ENCODE measurements around the gene GALNT10.

The GALNT10 gene

DNA sequence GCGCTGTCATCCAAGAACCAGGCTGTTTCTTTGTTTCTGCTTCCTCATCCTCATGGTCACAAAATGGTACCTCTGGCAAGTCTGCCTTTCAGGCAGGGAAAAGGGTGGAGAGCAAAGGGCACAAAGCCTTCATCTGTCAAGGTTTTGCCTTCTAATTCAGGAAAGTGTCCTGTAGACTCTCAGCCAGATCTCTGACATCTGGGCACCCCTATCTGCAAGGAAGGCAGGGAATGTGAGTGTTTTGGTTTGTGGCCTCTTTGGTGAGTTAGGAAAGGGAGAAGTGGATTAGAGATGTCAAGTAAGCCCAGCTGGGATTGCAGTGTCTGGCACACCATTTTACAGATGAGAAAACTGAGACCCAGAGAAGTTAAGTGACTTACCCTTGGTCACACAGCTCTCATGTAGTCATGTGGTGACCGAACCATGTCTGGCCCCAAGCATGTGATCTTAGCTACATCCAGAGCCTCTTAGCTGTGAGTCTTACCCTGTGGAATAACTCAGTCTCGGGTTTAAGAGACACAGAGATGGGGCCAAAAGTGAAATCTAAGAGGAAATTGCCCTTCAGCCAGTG is 139.6 kb downstream of the GALNT10 start:
- no peak for ATAC-seq
- TF ChIP-seq, protein P1, sequence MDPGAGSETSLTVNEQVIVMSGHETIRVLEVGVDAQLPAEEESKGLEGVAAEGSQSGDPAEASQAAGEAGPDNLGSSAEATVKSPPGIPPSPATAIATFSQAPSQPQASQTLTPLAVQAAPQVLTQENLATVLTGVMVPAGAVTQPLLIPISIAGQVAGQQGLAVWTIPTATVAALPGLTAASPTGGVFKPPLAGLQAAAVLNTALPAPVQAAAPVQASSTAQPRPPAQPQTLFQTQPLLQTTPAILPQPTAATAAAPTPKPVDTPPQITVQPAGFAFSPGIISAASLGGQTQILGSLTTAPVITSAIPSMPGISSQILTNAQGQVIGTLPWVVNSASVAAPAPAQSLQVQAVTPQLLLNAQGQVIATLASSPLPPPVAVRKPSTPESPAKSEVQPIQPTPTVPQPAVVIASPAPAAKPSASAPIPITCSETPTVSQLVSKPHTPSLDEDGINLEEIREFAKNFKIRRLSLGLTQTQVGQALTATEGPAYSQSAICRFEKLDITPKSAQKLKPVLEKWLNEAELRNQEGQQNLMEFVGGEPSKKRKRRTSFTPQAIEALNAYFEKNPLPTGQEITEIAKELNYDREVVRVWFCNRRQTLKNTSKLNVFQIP (CRISPR knock-in tag; IDR thresholded peaks at IDR 0.05; ENCODE audit: borderline replicate concordance, low read depth), result no peak
- no peak for TF ChIP-seq ZC3H10 (CRISPR knock-in tag; IDR thresholded peaks at IDR 0.05)
- TF ChIP-seq ZNF565 (CRISPR knock-in tag; conservative IDR thresholded peaks at IDR 0.05; ENCODE audit: low read depth), result no peak
- TF ChIP-seq, protein P2, sequence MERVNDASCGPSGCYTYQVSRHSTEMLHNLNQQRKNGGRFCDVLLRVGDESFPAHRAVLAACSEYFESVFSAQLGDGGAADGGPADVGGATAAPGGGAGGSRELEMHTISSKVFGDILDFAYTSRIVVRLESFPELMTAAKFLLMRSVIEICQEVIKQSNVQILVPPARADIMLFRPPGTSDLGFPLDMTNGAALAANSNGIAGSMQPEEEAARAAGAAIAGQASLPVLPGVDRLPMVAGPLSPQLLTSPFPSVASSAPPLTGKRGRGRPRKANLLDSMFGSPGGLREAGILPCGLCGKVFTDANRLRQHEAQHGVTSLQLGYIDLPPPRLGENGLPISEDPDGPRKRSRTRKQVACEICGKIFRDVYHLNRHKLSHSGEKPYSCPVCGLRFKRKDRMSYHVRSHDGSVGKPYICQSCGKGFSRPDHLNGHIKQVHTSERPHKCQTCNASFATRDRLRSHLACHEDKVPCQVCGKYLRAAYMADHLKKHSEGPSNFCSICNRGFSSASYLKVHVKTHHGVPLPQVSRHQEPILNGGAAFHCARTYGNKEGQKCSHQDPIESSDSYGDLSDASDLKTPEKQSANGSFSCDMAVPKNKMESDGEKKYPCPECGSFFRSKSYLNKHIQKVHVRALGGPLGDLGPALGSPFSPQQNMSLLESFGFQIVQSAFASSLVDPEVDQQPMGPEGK (CRISPR knock-in tag; IDR thresholded peaks at IDR 0.05; ENCODE audit: borderline replicate concordance), result no peak
- TF ChIP-seq PPARA (CRISPR knock-in tag; IDR thresholded peaks at IDR 0.05; ENCODE audit: borderline replicate concordance), result no peak
- no peak for TF ChIP-seq ISL1 (CRISPR knock-in tag; IDR thresholded peaks at IDR 0.05)
- no peak for TF ChIP-seq RARB (CRISPR knock-in tag; IDR thresholded peaks at IDR 0.05)
- TF ChIP-seq SNAI2 (CRISPR knock-in tag; IDR thresholded peaks at IDR 0.05), result no peak
- no peak for TF ChIP-seq GLIS3 (CRISPR knock-in tag; IDR thresholded peaks at IDR 0.05)
- TF ChIP-seq OSR1 (CRISPR knock-in tag; IDR thresholded peaks at IDR 0.05), result no peak
- TF ChIP-seq, protein P3, sequence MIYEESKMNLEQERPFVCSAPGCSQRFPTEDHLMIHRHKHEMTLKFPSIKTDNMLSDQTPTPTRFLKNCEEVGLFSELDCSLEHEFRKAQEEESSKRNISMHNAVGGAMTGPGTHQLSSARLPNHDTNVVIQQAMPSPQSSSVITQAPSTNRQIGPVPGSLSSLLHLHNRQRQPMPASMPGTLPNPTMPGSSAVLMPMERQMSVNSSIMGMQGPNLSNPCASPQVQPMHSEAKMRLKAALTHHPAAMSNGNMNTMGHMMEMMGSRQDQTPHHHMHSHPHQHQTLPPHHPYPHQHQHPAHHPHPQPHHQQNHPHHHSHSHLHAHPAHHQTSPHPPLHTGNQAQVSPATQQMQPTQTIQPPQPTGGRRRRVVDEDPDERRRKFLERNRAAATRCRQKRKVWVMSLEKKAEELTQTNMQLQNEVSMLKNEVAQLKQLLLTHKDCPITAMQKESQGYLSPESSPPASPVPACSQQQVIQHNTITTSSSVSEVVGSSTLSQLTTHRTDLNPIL (CRISPR knock-in tag; IDR thresholded peaks at IDR 0.05; ENCODE audit: low read depth), result no peak
- TF ChIP-seq TCF4 (CRISPR knock-in tag; IDR thresholded peaks at IDR 0.05; ENCODE audit: borderline replicate concordance), result no peak

DNA sequence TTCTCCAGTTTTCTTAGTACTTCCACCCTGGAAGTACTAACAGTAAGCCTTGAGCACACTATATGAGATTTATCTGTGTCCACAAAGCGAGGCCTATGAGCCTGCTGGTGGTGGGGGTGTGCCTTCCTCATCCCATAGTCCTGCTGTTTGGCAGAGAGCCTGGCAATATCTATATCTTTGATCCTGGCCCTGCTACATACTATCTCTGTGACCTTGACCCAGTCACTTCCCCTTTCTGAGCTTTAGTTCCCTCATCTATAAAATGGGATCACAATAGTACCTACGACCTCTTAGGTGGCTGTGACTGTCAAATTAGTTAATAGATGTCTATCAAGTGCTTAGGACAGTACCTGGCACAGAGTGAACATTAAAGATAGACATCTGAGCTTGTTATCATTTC is 140.7 kb downstream of the GALNT10 start:
- ATAC-seq, result no peak
- TF ChIP-seq TOX (CRISPR knock-in tag; IDR thresholded peaks at IDR 0.05; ENCODE audit: borderline replicate concordance) (no peak), OSR1 (CRISPR knock-in tag; IDR thresholded peaks at IDR 0.05) (no peak), ZFP30 (CRISPR knock-in tag; IDR thresholded peaks at IDR 0.05) (no peak), ZNF70 (CRISPR knock-in tag; IDR thresholded peaks at IDR 0.05) (no peak), PPARA (CRISPR knock-in tag; IDR thresholded peaks at IDR 0.05; ENCODE audit: borderline replicate concordance) (no peak), SNAI2 (CRISPR knock-in tag; IDR thresholded peaks at IDR 0.05) (no peak), ZC3H10 (CRISPR knock-in tag; IDR thresholded peaks at IDR 0.05) (no peak), RARB (CRISPR knock-in tag; IDR thresholded peaks at IDR 0.05) (no peak), CSDC2 (CRISPR knock-in tag; IDR thresholded peaks at IDR 0.05) (no peak), TCF4 (CRISPR knock-in tag; IDR thresholded peaks at IDR 0.05; ENCODE audit: borderline replicate concordance) (no peak), ZNF565 (CRISPR knock-in tag; conservative IDR thresholded peaks at IDR 0.05; ENCODE audit: low read depth) (no peak), ZNF8 (CRISPR knock-in tag; IDR thresholded peaks at IDR 0.05) (no peak), ISL1 (CRISPR knock-in tag; IDR thresholded peaks at IDR 0.05) (no peak), ZFP3 (CRISPR knock-in tag; IDR thresholded peaks at IDR 0.05) (no peak)
- TF ChIP-seq, protein P2 (CRISPR knock-in tag; IDR thresholded peaks at IDR 0.05; ENCODE audit: borderline replicate concordance), result no peak
- TF ChIP-seq, protein P3 (CRISPR knock-in tag; IDR thresholded peaks at IDR 0.05; ENCODE audit: low read depth), result no peak
- TF ChIP-seq, protein P1 (CRISPR knock-in tag; IDR thresholded peaks at IDR 0.05; ENCODE audit: borderline replicate concordance, low read depth), result no peak
- TF ChIP-seq, protein P4, sequence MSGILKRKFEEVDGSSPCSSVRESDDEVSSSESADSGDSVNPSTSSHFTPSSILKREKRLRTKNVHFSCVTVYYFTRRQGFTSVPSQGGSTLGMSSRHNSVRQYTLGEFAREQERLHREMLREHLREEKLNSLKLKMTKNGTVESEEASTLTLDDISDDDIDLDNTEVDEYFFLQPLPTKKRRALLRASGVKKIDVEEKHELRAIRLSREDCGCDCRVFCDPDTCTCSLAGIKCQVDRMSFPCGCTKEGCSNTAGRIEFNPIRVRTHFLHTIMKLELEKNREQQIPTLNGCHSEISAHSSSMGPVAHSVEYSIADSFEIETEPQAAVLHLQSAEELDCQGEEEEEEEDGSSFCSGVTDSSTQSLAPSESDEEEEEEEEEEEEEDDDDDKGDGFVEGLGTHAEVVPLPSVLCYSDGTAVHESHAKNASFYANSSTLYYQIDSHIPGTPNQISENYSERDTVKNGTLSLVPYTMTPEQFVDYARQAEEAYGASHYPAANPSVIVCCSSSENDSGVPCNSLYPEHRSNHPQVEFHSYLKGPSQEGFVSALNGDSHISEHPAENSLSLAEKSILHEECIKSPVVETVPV (CRISPR knock-in tag; IDR thresholded peaks at IDR 0.05), result no peak
- TF ChIP-seq, protein P5, sequence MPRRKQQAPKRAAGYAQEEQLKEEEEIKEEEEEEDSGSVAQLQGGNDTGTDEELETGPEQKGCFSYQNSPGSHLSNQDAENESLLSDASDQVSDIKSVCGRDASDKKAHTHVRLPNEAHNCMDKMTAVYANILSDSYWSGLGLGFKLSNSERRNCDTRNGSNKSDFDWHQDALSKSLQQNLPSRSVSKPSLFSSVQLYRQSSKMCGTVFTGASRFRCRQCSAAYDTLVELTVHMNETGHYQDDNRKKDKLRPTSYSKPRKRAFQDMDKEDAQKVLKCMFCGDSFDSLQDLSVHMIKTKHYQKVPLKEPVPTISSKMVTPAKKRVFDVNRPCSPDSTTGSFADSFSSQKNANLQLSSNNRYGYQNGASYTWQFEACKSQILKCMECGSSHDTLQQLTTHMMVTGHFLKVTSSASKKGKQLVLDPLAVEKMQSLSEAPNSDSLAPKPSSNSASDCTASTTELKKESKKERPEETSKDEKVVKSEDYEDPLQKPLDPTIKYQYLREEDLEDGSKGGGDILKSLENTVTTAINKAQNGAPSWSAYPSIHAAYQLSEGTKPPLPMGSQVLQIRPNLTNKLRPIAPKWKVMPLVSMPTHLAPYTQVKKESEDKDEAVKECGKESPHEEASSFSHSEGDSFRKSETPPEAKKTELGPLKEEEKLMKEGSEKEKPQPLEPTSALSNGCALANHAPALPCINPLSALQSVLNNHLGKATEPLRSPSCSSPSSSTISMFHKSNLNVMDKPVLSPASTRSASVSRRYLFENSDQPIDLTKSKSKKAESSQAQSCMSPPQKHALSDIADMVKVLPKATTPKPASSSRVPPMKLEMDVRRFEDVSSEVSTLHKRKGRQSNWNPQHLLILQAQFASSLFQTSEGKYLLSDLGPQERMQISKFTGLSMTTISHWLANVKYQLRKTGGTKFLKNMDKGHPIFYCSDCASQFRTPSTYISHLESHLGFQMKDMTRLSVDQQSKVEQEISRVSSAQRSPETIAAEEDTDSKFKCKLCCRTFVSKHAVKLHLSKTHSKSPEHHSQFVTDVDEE (CRISPR knock-in tag; IDR thresholded peaks at IDR 0.05), result no peak
